Measurements from ENCODE around the gene FTH1. TPM values are rescaled to one million over a fixed set of nuclear protein-coding genes. Genes with fewer than 3 reads are reported as not detected.

FTH1 gene
- total and polyA plus RNA-seq, 2 of the 13 experiments (the other 11 are each of a cell fraction or from before 2014, with no cell fraction given): 607 to 760 TPM

DNA sequence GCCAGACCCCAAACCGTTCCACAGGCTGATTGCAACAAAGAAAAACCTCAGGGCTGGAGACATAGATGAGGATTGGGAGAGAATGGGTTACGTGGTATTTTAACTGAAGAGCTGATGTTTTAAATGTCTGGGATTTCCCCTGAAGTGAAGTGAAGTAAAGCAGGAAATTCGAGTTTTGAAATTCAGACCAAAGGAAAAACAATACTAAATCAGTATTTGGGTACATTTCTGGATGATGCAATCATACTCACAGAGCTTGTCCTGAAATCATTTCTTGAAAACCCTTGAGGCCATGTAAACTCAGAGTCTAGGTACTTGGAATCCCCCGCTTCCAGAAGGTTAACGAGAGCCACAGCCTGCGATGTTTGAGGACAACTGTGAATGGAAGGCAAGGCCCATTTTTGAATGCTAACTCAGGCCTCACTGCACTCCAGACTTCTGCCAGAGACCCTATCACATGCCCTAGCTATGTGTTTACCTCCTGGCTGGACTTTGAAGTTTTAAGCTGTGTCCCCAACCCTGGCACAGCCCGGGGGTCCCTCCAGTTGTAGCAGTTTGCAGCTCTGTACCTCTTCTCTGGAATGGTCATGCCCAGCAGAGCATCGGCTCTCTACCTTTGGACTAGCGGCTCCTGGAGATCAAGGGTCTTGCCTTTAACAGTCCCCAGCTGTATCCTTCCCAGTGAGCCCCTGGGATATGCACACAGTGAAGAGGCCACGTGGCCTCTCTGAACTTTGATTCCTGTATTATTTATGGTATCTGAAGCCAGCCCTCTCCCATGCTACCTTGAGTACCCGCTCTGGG is 5.4 kb upstream of the FTH1 start (continued):
- TF ChIP-seq KAT8 (CRISPR knock-in tag; IDR thresholded peaks at IDR 0.05) (peak; percentile 72; the same call in 1 of the 2 replicates), ZNF547 (CRISPR knock-in tag; IDR thresholded peaks at IDR 0.05) (0 out of 2 replicates have a peak, but pooled peaks have one; percentile 50), SALL2 (CRISPR knock-in tag; IDR thresholded peaks at IDR 0.05) (peak; percentile 42; the same call in 1 of the 2 replicates), SOX5 (CRISPR knock-in tag; IDR thresholded peaks at IDR 0.05; ENCODE audit: borderline replicate concordance) (peak; percentile 78; the same call in 1 of the 2 replicates), ZNF367 (CRISPR knock-in tag; IDR thresholded peaks at IDR 0.05; ENCODE audit: borderline replicate concordance) (no peak), ZNF776 (CRISPR knock-in tag; IDR thresholded peaks at IDR 0.05) (no peak), WIZ (CRISPR knock-in tag; IDR thresholded peaks at IDR 0.05) (0 out of 2 replicates have a peak, but pooled peaks have one; percentile 25), ZNF382 (CRISPR knock-in tag; IDR thresholded peaks at IDR 0.05; ENCODE audit: borderline replicate concordance) (no peak), HHEX (CRISPR knock-in tag; IDR thresholded peaks at IDR 0.05) (no peak; the same call in 1 of the 2 replicates), ZFX (CRISPR knock-in tag; IDR thresholded peaks at IDR 0.05; ENCODE audit: low read depth) (peak; percentile 93), SETDB1 (CRISPR knock-in tag; IDR thresholded peaks at IDR 0.05; ENCODE audit: borderline replicate concordance) (no peak), KLF15 (CRISPR knock-in tag; IDR thresholded peaks at IDR 0.05; ENCODE audit: borderline replicate concordance) (no peak), ELF3 (CRISPR knock-in tag; IDR thresholded peaks at IDR 0.05) (peak; percentile 51; the same call in 1 of the 2 replicates), ETV5 (CRISPR knock-in tag; IDR thresholded peaks at IDR 0.05; ENCODE audit: borderline replicate concordance) (no peak; the same call in 1 of the 2 replicates), FOXM1 (CRISPR knock-in tag; IDR thresholded peaks at IDR 0.05) (no peak), ZNF274 (CRISPR knock-in tag; IDR thresholded peaks at IDR 0.05) (no peak)
- TF ChIP-seq, protein P1, sequence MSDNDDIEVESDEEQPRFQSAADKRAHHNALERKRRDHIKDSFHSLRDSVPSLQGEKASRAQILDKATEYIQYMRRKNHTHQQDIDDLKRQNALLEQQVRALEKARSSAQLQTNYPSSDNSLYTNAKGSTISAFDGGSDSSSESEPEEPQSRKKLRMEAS (IDR thresholded peaks at IDR 0.05): no peak
- TF ChIP-seq, protein P2, sequence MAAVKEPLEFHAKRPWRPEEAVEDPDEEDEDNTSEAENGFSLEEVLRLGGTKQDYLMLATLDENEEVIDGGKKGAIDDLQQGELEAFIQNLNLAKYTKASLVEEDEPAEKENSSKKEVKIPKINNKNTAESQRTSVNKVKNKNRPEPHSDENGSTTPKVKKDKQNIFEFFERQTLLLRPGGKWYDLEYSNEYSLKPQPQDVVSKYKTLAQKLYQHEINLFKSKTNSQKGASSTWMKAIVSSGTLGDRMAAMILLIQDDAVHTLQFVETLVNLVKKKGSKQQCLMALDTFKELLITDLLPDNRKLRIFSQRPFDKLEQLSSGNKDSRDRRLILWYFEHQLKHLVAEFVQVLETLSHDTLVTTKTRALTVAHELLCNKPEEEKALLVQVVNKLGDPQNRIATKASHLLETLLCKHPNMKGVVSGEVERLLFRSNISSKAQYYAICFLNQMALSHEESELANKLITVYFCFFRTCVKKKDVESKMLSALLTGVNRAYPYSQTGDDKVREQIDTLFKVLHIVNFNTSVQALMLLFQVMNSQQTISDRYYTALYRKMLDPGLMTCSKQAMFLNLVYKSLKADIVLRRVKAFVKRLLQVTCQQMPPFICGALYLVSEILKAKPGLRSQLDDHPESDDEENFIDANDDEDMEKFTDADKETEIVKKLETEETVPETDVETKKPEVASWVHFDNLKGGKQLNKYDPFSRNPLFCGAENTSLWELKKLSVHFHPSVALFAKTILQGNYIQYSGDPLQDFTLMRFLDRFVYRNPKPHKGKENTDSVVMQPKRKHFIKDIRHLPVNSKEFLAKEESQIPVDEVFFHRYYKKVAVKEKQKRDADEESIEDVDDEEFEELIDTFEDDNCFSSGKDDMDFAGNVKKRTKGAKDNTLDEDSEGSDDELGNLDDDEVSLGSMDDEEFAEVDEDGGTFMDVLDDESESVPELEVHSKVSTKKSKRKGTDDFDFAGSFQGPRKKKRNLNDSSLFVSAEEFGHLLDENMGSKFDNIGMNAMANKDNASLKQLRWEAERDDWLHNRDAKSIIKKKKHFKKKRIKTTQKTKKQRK (IDR thresholded peaks at IDR 0.05; ENCODE audit: low read length): no peak
- TF ChIP-seq, protein P3, sequence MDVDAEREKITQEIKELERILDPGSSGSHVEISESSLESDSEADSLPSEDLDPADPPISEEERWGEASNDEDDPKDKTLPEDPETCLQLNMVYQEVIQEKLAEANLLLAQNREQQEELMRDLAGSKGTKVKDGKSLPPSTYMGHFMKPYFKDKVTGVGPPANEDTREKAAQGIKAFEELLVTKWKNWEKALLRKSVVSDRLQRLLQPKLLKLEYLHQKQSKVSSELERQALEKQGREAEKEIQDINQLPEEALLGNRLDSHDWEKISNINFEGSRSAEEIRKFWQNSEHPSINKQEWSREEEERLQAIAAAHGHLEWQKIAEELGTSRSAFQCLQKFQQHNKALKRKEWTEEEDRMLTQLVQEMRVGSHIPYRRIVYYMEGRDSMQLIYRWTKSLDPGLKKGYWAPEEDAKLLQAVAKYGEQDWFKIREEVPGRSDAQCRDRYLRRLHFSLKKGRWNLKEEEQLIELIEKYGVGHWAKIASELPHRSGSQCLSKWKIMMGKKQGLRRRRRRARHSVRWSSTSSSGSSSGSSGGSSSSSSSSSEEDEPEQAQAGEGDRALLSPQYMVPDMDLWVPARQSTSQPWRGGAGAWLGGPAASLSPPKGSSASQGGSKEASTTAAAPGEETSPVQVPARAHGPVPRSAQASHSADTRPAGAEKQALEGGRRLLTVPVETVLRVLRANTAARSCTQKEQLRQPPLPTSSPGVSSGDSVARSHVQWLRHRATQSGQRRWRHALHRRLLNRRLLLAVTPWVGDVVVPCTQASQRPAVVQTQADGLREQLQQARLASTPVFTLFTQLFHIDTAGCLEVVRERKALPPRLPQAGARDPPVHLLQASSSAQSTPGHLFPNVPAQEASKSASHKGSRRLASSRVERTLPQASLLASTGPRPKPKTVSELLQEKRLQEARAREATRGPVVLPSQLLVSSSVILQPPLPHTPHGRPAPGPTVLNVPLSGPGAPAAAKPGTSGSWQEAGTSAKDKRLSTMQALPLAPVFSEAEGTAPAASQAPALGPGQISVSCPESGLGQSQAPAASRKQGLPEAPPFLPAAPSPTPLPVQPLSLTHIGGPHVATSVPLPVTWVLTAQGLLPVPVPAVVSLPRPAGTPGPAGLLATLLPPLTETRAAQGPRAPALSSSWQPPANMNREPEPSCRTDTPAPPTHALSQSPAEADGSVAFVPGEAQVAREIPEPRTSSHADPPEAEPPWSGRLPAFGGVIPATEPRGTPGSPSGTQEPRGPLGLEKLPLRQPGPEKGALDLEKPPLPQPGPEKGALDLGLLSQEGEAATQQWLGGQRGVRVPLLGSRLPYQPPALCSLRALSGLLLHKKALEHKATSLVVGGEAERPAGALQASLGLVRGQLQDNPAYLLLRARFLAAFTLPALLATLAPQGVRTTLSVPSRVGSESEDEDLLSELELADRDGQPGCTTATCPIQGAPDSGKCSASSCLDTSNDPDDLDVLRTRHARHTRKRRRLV (CRISPR knock-in tag; IDR thresholded peaks at IDR 0.05): peak; percentile 90

All from HepG2 (cell line).